Hepatocyte (in vitro differentiated cells): ENCODE results near the gene SLC5A6.

Experiments
- EZH2 ChIP-seq: fragments of 200-600 bp; sonication (generic); IDR thresholded peaks from 2 replicates; pipeline ENCODE4 v1.6.1; 2016; ENCODE audit warnings: antibody characterized with exemption, mild to moderate bottlenecking, borderline replicate concordance
- TF ChIP-seq, protein P1 (sequence below): fragments of 200-600 bp; sonication (generic); IDR thresholded peaks from 2 replicates; pipeline ENCODE4 v1.5.1; 2016; ENCODE audit warnings: antibody characterized with exemption, mild to moderate bottlenecking; ENCODE audit not compliant: poor library complexity

DNA sequence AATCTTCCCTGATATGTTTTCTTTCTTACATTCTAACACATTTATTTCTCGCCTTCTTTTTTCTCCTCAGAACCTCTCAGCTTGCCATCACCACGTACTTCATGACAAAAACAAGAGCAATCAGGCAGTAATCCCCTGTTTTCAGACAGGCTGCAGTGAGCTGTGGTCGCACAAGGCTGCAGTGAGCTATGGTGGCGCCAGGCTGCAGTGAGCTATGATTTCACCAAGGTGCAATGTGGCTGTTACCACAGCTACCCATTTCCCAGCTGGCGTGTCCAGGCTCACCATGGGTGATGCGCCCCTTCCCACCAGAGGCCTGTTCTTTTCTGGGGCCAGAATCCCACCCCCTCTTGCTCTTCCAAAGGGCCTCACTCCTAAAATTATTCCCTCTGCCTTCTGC, 37.4 kb downstream of the SLC5A6 start:
- TF ChIP-seq EZH2: no peak
- TF ChIP-seq, protein P1, sequence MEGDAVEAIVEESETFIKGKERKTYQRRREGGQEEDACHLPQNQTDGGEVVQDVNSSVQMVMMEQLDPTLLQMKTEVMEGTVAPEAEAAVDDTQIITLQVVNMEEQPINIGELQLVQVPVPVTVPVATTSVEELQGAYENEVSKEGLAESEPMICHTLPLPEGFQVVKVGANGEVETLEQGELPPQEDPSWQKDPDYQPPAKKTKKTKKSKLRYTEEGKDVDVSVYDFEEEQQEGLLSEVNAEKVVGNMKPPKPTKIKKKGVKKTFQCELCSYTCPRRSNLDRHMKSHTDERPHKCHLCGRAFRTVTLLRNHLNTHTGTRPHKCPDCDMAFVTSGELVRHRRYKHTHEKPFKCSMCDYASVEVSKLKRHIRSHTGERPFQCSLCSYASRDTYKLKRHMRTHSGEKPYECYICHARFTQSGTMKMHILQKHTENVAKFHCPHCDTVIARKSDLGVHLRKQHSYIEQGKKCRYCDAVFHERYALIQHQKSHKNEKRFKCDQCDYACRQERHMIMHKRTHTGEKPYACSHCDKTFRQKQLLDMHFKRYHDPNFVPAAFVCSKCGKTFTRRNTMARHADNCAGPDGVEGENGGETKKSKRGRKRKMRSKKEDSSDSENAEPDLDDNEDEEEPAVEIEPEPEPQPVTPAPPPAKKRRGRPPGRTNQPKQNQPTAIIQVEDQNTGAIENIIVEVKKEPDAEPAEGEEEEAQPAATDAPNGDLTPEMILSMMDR: no peak
